Thoracic aorta (tissue), 2 donors: ENCODE data around the gene FASLG. TPM values are rescaled to one million over a fixed set of nuclear protein-coding genes. Genes with fewer than 3 reads are reported as not detected.

Source experiments
- ATAC-seq: fragments of 150-250 bp; one replicate; pipeline ENCODE4 v1.8.0; 2017; ENCODE audit warnings: low read depth; ENCODE audit not compliant: insufficient number of reproducible peaks, low FRiP score
- DNase-seq: peaks from one replicate; pipeline ENCODE4 v3.0.0-alpha.2; 2020; ENCODE audit warnings: low spot score
- H3K27ac ChIP-seq, 2 donors: fragments of 200-600 bp; sonication (generic); 1 replicate in 1 of 2; 2 replicates in 1 of 2; pipeline ENCODE4 v1.5.1; 2016; ENCODE audit warnings: mild to moderate bottlenecking in 2 of 2, moderate library complexity in 2 of 2
- H3K27me3 ChIP-seq: fragments of 200-600 bp; sonication (generic); replicated peaks from 2 replicates; pipeline ENCODE4 v1.6.0; 2016; ENCODE audit warnings: mild to moderate bottlenecking; ENCODE audit not compliant: insufficient read depth
- H3K36me3 ChIP-seq: fragments of 200-600 bp; sonication (generic); one replicate; pipeline ENCODE4 v1.5.1; 2016
- H3K4me1 ChIP-seq, 2 donors: fragments of 200-600 bp; sonication (generic); 1 replicate in 1 of 2; 2 replicates in 1 of 2; pipeline versions ENCODE4 v1.5.1 to v1.6.0; 2016; ENCODE audit warnings: low read depth in 2 of 2, mild to moderate bottlenecking in 1 of 2; ENCODE audit not compliant: control insufficient read depth in 1 of 2
- H3K4me3 ChIP-seq: fragments of 200-600 bp; sonication (generic); 2 replicates; pipeline ENCODE4 v1.5.1; 2016; ENCODE audit warnings: mild to moderate bottlenecking
- H3K9me3 ChIP-seq: fragments of 200-600 bp; sonication (generic); 2 replicates; pipeline ENCODE4 v1.5.1; 2016
- total RNA-seq, 2 donors: library from RNA; depleted of rRNA; stranded (reverse); fragments of >200 nt; gene quantifications; one replicate each; pipeline versions ENCODE4 v1.1.0 to v1.2.3, GENCODE V29; 2016
- TF ChIP-seq, protein P1 (sequence below): fragments of 200-600 bp; sonication (generic); IDR thresholded peaks from one replicate; pipeline ENCODE4 v1.5.1; 2019; ENCODE audit warnings: antibody characterized with exemption

Gene FASLG
- total RNA-seq, 2 donors from 2014 or later: not detected

- Histone ChIP-seq H3K27ac (no peak overlapping the region), H3K27me3 (no peaks in the 10 kb centered on the region), H3K4me1 (peaks cover 3 to 5% of the 10 kb centered on the region in 2 donors), H3K4me3 (no peak overlapping the region), H3K9me3 (no peaks in the 10 kb centered on the region), H3K36me3 (no peaks in the 10 kb centered on the region)
- ATAC-seq (no peak), DNase-seq (no peak)
- TF ChIP-seq, protein P1, sequence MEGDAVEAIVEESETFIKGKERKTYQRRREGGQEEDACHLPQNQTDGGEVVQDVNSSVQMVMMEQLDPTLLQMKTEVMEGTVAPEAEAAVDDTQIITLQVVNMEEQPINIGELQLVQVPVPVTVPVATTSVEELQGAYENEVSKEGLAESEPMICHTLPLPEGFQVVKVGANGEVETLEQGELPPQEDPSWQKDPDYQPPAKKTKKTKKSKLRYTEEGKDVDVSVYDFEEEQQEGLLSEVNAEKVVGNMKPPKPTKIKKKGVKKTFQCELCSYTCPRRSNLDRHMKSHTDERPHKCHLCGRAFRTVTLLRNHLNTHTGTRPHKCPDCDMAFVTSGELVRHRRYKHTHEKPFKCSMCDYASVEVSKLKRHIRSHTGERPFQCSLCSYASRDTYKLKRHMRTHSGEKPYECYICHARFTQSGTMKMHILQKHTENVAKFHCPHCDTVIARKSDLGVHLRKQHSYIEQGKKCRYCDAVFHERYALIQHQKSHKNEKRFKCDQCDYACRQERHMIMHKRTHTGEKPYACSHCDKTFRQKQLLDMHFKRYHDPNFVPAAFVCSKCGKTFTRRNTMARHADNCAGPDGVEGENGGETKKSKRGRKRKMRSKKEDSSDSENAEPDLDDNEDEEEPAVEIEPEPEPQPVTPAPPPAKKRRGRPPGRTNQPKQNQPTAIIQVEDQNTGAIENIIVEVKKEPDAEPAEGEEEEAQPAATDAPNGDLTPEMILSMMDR: no peak
Measured at GRCh38 chr1:172704001-172704400, 45.1 kb downstream of the FASLG start.

- Histone ChIP-seq H3K36me3 (no peaks in the 10 kb centered on the region), H3K27ac (no peak overlapping the region), H3K4me3 (no peak overlapping the region), H3K4me1 (peaks cover 2 to 4% of the 10 kb centered on the region in 2 donors), H3K9me3 (no peaks in the 10 kb centered on the region), H3K27me3 (no peaks in the 10 kb centered on the region)
- TF ChIP-seq, protein P1: no peak
- DNase-seq: no peak
- no peak for ATAC-seq
Measured at GRCh38 chr1:172704420-172705210, 45.7 kb downstream of the FASLG start.

DNA sequence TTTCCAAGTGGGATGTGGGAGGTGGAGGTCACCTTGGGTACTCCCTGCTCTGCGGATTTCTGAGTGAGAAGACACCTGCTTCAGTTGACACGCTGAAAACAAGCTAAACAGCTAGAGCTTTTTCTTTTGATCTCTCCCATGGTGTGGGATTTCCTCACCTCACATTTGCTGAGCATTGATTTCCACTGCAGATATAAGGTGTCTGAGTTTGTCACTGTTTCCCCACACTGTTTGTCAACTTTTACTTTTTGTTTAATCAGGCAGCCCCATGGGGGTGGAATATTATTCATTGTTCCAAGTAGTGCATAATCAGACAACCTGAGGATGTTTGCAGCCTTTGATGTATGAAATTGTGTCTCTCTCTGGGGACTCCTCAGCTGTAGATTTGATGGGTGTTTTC is 49.5 kb downstream of the FASLG start:
- ATAC-seq (no peak), DNase-seq (no peak)
- H3K27me3 ChIP-seq: no peaks in the 10 kb centered on the region
- TF ChIP-seq, protein P1: no peak
- H3K4me1 ChIP-seq: no peaks in the 10 kb centered on the region
- no peak overlapping the region for H3K4me3 ChIP-seq
- H3K36me3 ChIP-seq: no peaks in the 10 kb centered on the region
- H3K9me3 ChIP-seq: no peaks in the 10 kb centered on the region
- no peak overlapping the region for H3K27ac ChIP-seq

GRCh38 chr1:172711558-172711957 is 52.7 kb downstream of the FASLG start:
- TF ChIP-seq, protein P1: no peak
- Histone ChIP-seq H3K4me3 (no peak overlapping the region), H3K36me3 (no peaks in the 10 kb centered on the region), H3K27ac (no peak overlapping the region), H3K9me3 (no peaks in the 10 kb centered on the region), H3K4me1 (no peaks in the 10 kb centered on the region), H3K27me3 (no peaks in the 10 kb centered on the region)
- no peak for ATAC-seq
- no peak for DNase-seq

DNA sequence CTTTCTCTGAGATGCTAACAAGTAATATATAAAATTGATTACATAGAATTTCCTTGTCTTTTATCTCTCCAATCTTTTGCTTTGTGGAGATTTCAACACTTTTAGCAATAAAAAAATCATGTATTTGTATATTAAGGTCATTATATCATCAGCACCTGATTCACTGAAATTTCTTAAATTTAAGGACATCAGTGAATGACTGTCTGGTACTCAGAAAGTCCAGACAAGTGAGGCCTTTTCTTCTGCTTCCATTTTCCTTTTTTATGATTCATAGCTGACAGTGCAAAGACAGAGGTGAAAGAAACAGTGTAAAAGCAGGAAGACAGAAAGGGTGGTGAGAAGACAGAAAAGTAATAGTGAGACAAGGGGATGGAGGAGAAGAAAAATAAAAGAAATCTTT is 54.6 kb downstream of the FASLG start:
- Histone ChIP-seq H3K9me3 (no peaks in the 10 kb centered on the region), H3K4me3 (no peak overlapping the region), H3K27ac (no peak overlapping the region), H3K4me1 (no peaks in the 10 kb centered on the region), H3K27me3 (no peaks in the 10 kb centered on the region), H3K36me3 (no peaks in the 10 kb centered on the region)
- TF ChIP-seq, protein P1: no peak
- no peak for ATAC-seq
- DNase-seq: no peak

Other genes starting within 250 kb of the FASLG start
- not detected for gene C1orf105, start 238.4 kb upstream of the FASLG start, total RNA-seq
- 10 to 100 TPM; 14.3 to 20.2 TPM for gene PIGC, start 215.0 kb upstream of the FASLG start, total RNA-seq
- 10 to 100 TPM; 19.5 to 43.5 TPM for gene SUCO, start 126.0 kb upstream of the FASLG start, total RNA-seq